Measurements from ENCODE around the gene PRICKLE2.

- TF ChIP-seq POLR2A (IDR thresholded peaks at IDR 0.05) (no peak), CTCF (IDR thresholded peaks at IDR 0.05) (no peak)
These were observed 170.8 kb downstream of the PRICKLE2 start for GRCh38 chr3:64054488-64054887.

All from testis (tissue), 2 donors.